H1 (cell line): ENCODE results near the gene KCTD19. TPM values are rescaled to one million over a fixed set of nuclear protein-coding genes. Genes with fewer than 3 reads are reported as not detected.

Experiments
- CTCF ChIA-PET: fragments of 300-600 bp; sonication (Branson Sonifier 250); formaldehyde crosslinking; loops from one replicate; lab custom pipeline; 2021; ENCODE audit not compliant: partially characterized antibody; lab: Charles Lee
- POLR2A ChIA-PET: fragments of 300-600 bp; sonication (Branson Sonifier 250); formaldehyde crosslinking; loops from one replicate; lab custom pipeline; 2021; ENCODE audit warnings: inconsistent platforms; ENCODE audit not compliant: partially characterized antibody; lab: Charles Lee
- DNase-seq, 2 experiments: peaks; one replicate each; pipeline versions ENCODE4 v3.0.0 to v3.0.0-alpha.2; 2010 to 2022; ENCODE audit warnings: low spot score in 2 of 2, low read depth in 1 of 2, mixed read lengths in 1 of 2
- FAIRE-seq: peaks from 2 replicates; lab custom pipeline; 2011; peaks lifted over from hg19 to GRCh38; lab: Jason Lieb, UNC
- H2AFZ ChIP-seq: 2 replicates; pipeline ENCODE4 v1.8.1; 2012; ENCODE audit warnings: low read length, inconsistent platforms
- H2AK5ac ChIP-seq: 2 replicates; pipeline ENCODE4 v1.6.1; 2013; ENCODE audit warnings: low read depth, low read length
- H2BK120ac ChIP-seq: replicated peaks from 2 replicates; pipeline ENCODE3; 2013; ENCODE audit warnings: low read depth, low read length, inconsistent platforms
- H2BK12ac ChIP-seq: 2 replicates; pipeline ENCODE4 v1.6.1; 2013; ENCODE audit warnings: low read depth, low read length
- H2BK15ac ChIP-seq: 2 replicates; pipeline ENCODE4 v1.6.1; 2013; ENCODE audit warnings: low read length
- H2BK20ac ChIP-seq: 2 replicates; pipeline ENCODE4 v1.6.1; 2013; ENCODE audit warnings: low read length
- H2BK5ac ChIP-seq: 2 replicates; pipeline ENCODE4 v1.6.1; 2013; ENCODE audit warnings: low read depth, low read length
- H3K14ac ChIP-seq: 2 replicates; pipeline ENCODE4 v1.6.1; 2013; ENCODE audit warnings: inconsistent platforms; ENCODE audit not compliant: insufficient read length
- H3K18ac ChIP-seq: 2 replicates; pipeline ENCODE4 v1.6.1; 2013; ENCODE audit warnings: low read length; ENCODE audit errors: extremely low read depth
- H3K23ac ChIP-seq: 2 replicates; pipeline ENCODE4 v1.6.1; 2013; ENCODE audit warnings: inconsistent platforms; ENCODE audit not compliant: insufficient read length
- H3K23me2 ChIP-seq: 2 replicates; pipeline ENCODE4 v1.6.1; 2013; ENCODE audit warnings: low read depth, low read length
- H3K27ac ChIP-seq: 2 replicates; pipeline ENCODE4 v1.6.1; 2011; ENCODE audit warnings: low read depth, low read length, inconsistent platforms
- H3K27me3 ChIP-seq, 4 experiments: replicated peaks in 1 of 4; 1 replicate in 1 of 4; 2 replicates in 3 of 4; pipeline versions ENCODE4 v1.6.1 to v1.8.1; 2011 to 2013; ENCODE audit warnings: low read length in 3 of 4, mild to moderate bottlenecking in 3 of 4, inconsistent platforms in 2 of 4, mixed read lengths in 2 of 4, moderate library complexity in 1 of 4; ENCODE audit not compliant: control insufficient read depth in 3 of 4, insufficient read depth in 3 of 4; ENCODE audit errors: extremely low read depth in 1 of 4
- H3K36me3 ChIP-seq, 4 experiments: 2 replicates each; pipeline versions ENCODE4 v1.6.1 to v1.8.1; 2011 to 2013; ENCODE audit warnings: mild to moderate bottlenecking in 4 of 4, low read length in 3 of 4, moderate library complexity in 2 of 4, control low read depth in 1 of 4, inconsistent platforms in 1 of 4; ENCODE audit not compliant: insufficient read depth in 4 of 4, control insufficient read depth in 2 of 4
- H3K4ac ChIP-seq: replicated peaks from 2 replicates; pipeline ENCODE3; 2013; ENCODE audit warnings: low read length, low read depth, mixed read lengths, inconsistent platforms; ENCODE audit not compliant: insufficient read length
- H3K4me1 ChIP-seq, 4 experiments: replicated peaks in 1 of 4; 1 replicate in 1 of 4; 2 replicates in 3 of 4; pipeline versions ENCODE4 v1.6.1 to v1.8.1; 2011 to 2013; ENCODE audit warnings: low read length in 3 of 4, inconsistent platforms in 2 of 4, mixed read lengths in 1 of 4; ENCODE audit not compliant: insufficient read depth in 4 of 4, control insufficient read depth in 3 of 4
- H3K4me2 ChIP-seq, 2 experiments: 2 replicates each; pipeline versions ENCODE4 v1.6.1 to v1.8.1; 2011 to 2013; ENCODE audit warnings: low read depth in 2 of 2, low read length in 2 of 2, control low read depth in 1 of 2, inconsistent platforms in 1 of 2, mild to moderate bottlenecking in 1 of 2; ENCODE audit not compliant: insufficient read depth in 1 of 2
- H3K4me3 ChIP-seq, 4 experiments: fragments of 200-600, 300-600 bp in 1 of 4; sonication (generic), shearing (Covaris generic), sonication (Bioruptor Twin) in 1 of 4; 2 replicates each; pipeline versions ENCODE4 v1.5.1 to v1.8.1; 2011 to 2016; ENCODE audit warnings: low read length in 4 of 4, low read depth in 3 of 4, control low read depth in 2 of 4, inconsistent platforms in 2 of 4, mild to moderate bottlenecking in 2 of 4, mixed read lengths in 1 of 4, moderate library complexity in 1 of 4; ENCODE audit not compliant: insufficient read depth in 2 of 4; ENCODE audit errors: extremely low read depth in 1 of 4
- H3K56ac ChIP-seq: replicated peaks from 2 replicates; pipeline ENCODE3; 2013; ENCODE audit warnings: low read depth, mild to moderate bottlenecking, mixed read lengths, low read length, inconsistent platforms; ENCODE audit not compliant: insufficient read length
- H3K79me1 ChIP-seq: 2 replicates; pipeline ENCODE4 v1.6.1; 2013; ENCODE audit warnings: low read depth, low read length, control low read depth
- H3K79me2 ChIP-seq, 2 experiments: 2 replicates each; pipeline versions ENCODE4 v1.6.1 to v1.8.1; 2012 to 2013; ENCODE audit warnings: low read length in 2 of 2, mild to moderate bottlenecking in 2 of 2, inconsistent platforms in 1 of 2; ENCODE audit not compliant: insufficient read depth in 2 of 2, control insufficient read depth in 1 of 2
- H3K9ac ChIP-seq, 4 experiments: replicated peaks in 1 of 4; 1 replicate in 1 of 4; 2 replicates in 3 of 4; pipeline versions ENCODE4 v1.6.1 to v1.8.1; 2011 to 2013; ENCODE audit warnings: low read depth in 3 of 4, low read length in 3 of 4, control low read depth in 2 of 4, mild to moderate bottlenecking in 2 of 4, moderate library complexity in 2 of 4, inconsistent platforms in 1 of 4; ENCODE audit errors: extremely low read depth in 1 of 4
- H3K9me3 ChIP-seq, 2 experiments: 2 replicates each; pipeline versions ENCODE4 v1.6.1 to v1.8.1; 2012 to 2013; ENCODE audit warnings: mild to moderate bottlenecking in 2 of 2, moderate library complexity in 2 of 2, control low read depth in 1 of 2, inconsistent platforms in 1 of 2, low read depth in 1 of 2, low read length in 1 of 2, mixed read lengths in 1 of 2; ENCODE audit not compliant: insufficient read depth in 2 of 2
- H4K20me1 ChIP-seq, 2 experiments: replicated peaks in 1 of 2; 2 replicates each; pipeline versions ENCODE3 to v1.8.1; 2011 to 2013; ENCODE audit warnings: inconsistent platforms in 2 of 2, low read length in 2 of 2, mild to moderate bottlenecking in 1 of 2; ENCODE audit not compliant: insufficient read depth in 2 of 2, control insufficient read depth in 1 of 2
- H4K5ac ChIP-seq: 2 replicates; pipeline ENCODE4 v1.6.1; 2013; ENCODE audit warnings: low read length, low read depth, mixed read lengths, inconsistent platforms; ENCODE audit not compliant: insufficient read length
- H4K8ac ChIP-seq: 2 replicates; pipeline ENCODE4 v1.8.0; 2013; ENCODE audit warnings: mild to moderate bottlenecking, moderate library complexity, low read length, inconsistent platforms; ENCODE audit not compliant: insufficient read depth; ENCODE audit errors: extremely low read depth
- H4K91ac ChIP-seq: replicated peaks from 2 replicates; pipeline ENCODE3; 2013; ENCODE audit warnings: low read length, mixed read lengths, inconsistent platforms; ENCODE audit not compliant: insufficient read length
- CREB1 ChIP-seq: IDR thresholded peaks from 2 replicates; pipeline ENCODE4 v1.6.1; 2012; ENCODE audit warnings: inconsistent platforms
- EGR1 ChIP-seq: IDR thresholded peaks from 2 replicates; pipeline ENCODE4 v1.6.1; 2011; ENCODE audit warnings: low read depth, low read length, borderline replicate concordance
- GTF2F1 ChIP-seq: IDR thresholded peaks from 2 replicates; pipeline ENCODE4 v1.6.1; 2012; ENCODE audit warnings: low read depth, low read length, improper control_type of control experiment, borderline replicate concordance
- KDM1A ChIP-seq: fragments of 200-600, 300-600 bp; sonication (generic); IDR thresholded peaks from 2 replicates; pipeline ENCODE4 v1.7.1; 2016; ENCODE audit warnings: mild to moderate bottlenecking, low read length, borderline replicate concordance
- RFX5 ChIP-seq: IDR thresholded peaks from 2 replicates; pipeline ENCODE4 v1.6.1; 2011; ENCODE audit warnings: low read depth, low read length, improper control_type of control experiment, borderline replicate concordance
- SIRT6 ChIP-seq: IDR thresholded peaks from one replicate; pipeline ENCODE4 v1.7.1; 2012; ENCODE audit warnings: low read length, inconsistent platforms
- SP1 ChIP-seq: IDR thresholded peaks from 2 replicates; pipeline ENCODE4 v1.6.1; 2011; ENCODE audit warnings: low read depth, low read length
- WGBS, 2 experiments: shearing (Covaris generic) in 1 of 2; methylation state at CpG; one replicate each; pipeline versions ENCODE4 v1.1.6 to v1.1.7; 2013 to 2015; ENCODE audit warnings: low lambda C conversion rate in 2 of 2, mixed read lengths in 2 of 2, inconsistent platforms in 1 of 2, low coverage in 1 of 2, missing lambda C conversion rate in 1 of 2; ENCODE audit not compliant: insufficient replicate concordance in 2 of 2, insufficient coverage in 1 of 2, insufficient read length in 1 of 2; ENCODE audit errors: extremely low coverage in 1 of 2, missing lambda C conversion rate in 1 of 2; 5-methylcytosine and 5-hydroxymethylcytosine counted together
- polyA plus RNA-seq, 7 experiments: library from polyadenylated mRNA; depleted of rRNA in 3 of 7; stranded (reverse) in 5 of 7; unstranded in 2 of 7; fragments of >200 nt in 5 of 7; fragments of 200-250 nt in 2 of 7; gene quantifications; 1 replicate in 5 of 7; 2 replicates in 1 of 7; 4 replicates in 1 of 7; pipeline versions ENCODE4 v1.2.1 to v1.2.3, GENCODE V29; 2011 to 2013; ENCODE audit warnings: missing spikeins in 2 of 7, mixed read lengths in 2 of 7
- total RNA-seq: library from RNA; stranded (reverse); fragmentation: NEBNext Ultra II Directional; extraction: Animal tissue kit (Norgen Biotek cat#: 25700); gene quantifications from 2 replicates; pipeline ENCODE4 v1.2.1, GENCODE V29; 2021

The KCTD19 gene
- total and polyA plus RNA-seq, 2 of the 8 experiments (the other 6 are each of a cell fraction or from before 2014, with no cell fraction given): 0.06 to 0.24 TPM

- Histone ChIP-seq H4K20me1 (no peaks in the 10 kb centered on the region), H3K27me3 (peaks cover 0 to 5% (median 2%) of the 10 kb centered on the region in 4 experiments; a peak in 4 of 7 replicates), H2BK12ac (no peak overlapping the region), H3K79me1 (no peaks in the 10 kb centered on the region), H3K23me2 (no peaks in the 10 kb centered on the region), H3K36me3 (no peaks in the 10 kb centered on the region), H3K9me3 (no peaks in the 10 kb centered on the region), H3K23ac (no peak overlapping the region), H3K4me1 (no peaks in the 10 kb centered on the region; a peak in 1 of 7 replicates), H2AK5ac (no peak overlapping the region), H3K14ac (no peak overlapping the region), H2AFZ (no peak overlapping the region), H2BK15ac (no peak overlapping the region), H4K5ac (no peak overlapping the region), H3K18ac (no peak overlapping the region), H3K56ac (no peak overlapping the region), H3K4me3 (no peak overlapping the region), H3K9ac (no peak overlapping the region), H3K79me2 (no peaks in the 10 kb centered on the region), H4K91ac (no peak overlapping the region), H2BK5ac (no peak overlapping the region), H3K27ac (no peak overlapping the region), H2BK20ac (no peak overlapping the region), H4K8ac (no peak overlapping the region), H3K4me2 (no peak overlapping the region), H3K4ac (no peak overlapping the region), H2BK120ac (no peak overlapping the region)
- ChIA-PET POLR2A (interaction anchor here (1.5 to 1.7 kb wide), 2 partner anchors 13 to 28 kb away, joined by 3 read pairs; partner anchors contain the start of genes KCTD19 and LRRC36), CTCF (interaction anchor here (1.0 to 11.3 kb wide), 6 partner anchors 10 to 96 kb away, joined by 3 to 93 read pairs (median 4); no protein-coding TSS in a partner anchor)
- FAIRE-seq: no peak
- WGBS, 2 experiments: 90% methylated on average over 9 of the region's 9 CpGs; no CpG with 5 or more reads in 1 of the 2 experiments
- no peak for DNase-seq
- TF ChIP-seq CREB1: no peak
- no peak for TF ChIP-seq KDM1A
- TF ChIP-seq GTF2F1: no peak
- TF ChIP-seq EGR1: no peak
- no peak for TF ChIP-seq SIRT6
- no peak for TF ChIP-seq RFX5
- TF ChIP-seq SP1: no peak
These were observed 28.3 kb downstream of the KCTD19 start for GRCh38 chr16:67298277-67298676.
